ENCODE results near the gene NT5C.

The NT5C gene

DNA sequence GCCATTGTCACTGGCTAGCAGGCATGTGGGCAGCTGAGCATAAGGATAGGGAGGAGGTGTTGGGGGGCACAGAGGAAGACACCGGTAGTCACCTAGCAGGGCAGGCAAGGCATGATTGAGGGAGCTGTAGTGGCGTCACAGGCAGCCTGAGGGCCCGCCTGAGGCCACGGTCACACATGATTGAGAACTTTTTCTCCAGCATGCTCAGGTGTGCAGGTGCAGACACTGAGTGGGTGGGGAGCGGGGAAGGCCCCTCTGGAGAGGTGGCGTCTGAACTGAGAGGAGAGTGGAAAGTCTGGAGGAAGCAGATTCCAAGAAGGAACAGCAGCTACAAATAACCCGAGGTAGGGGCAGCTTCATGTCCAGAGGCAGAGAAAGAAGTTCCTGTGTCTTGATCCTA, 32.7 kb downstream of the NT5C start:
- Histone ChIP-seq H3K27ac (ENCODE audit: low read depth, low read length, poor library complexity, severe bottlenecking) (no peak overlapping the region), H3K4me3 (ENCODE audit: low read depth, low read length, poor library complexity, severe bottlenecking) (no peak overlapping the region), H3K79me2 (ENCODE audit: insufficient read depth, low read length) (no peaks in the 10 kb centered on the region), H3K9me2 (ENCODE audit: low read depth, low read length) (no peaks in the 10 kb centered on the region), H3K27me3 (ENCODE audit: insufficient read depth, low read length) (no peaks in the 10 kb centered on the region; the same call in 1 of the 2 replicates), H4K20me1 (ENCODE audit: insufficient read depth, low read length) (no peaks in the 10 kb centered on the region), H3K4me2 (ENCODE audit: low read length) (no peak overlapping the region), H3K9me3 (ENCODE audit: low read length) (no peaks in the 10 kb centered on the region), H2AFZ (ENCODE audit: low read length) (no peak overlapping the region), H3K9ac (ENCODE audit: low read length) (no peak overlapping the region), H3K4me1 (ENCODE audit: insufficient read depth, low read length, severe bottlenecking) (peaks cover 7% of the 10 kb centered on the region), H3K36me3 (ENCODE audit: insufficient read depth, low read length) (no peaks in the 10 kb centered on the region), H3F3A (ENCODE audit: insufficient read depth, low read length) (no peaks in the 10 kb centered on the region)
- TF ChIP-seq CTCF (IDR thresholded peaks at IDR 0.05; ENCODE audit: low read length) (no peak), EZH2 (IDR thresholded peaks at IDR 0.05; ENCODE audit: borderline replicate concordance, low read length) (no peak)

DNA sequence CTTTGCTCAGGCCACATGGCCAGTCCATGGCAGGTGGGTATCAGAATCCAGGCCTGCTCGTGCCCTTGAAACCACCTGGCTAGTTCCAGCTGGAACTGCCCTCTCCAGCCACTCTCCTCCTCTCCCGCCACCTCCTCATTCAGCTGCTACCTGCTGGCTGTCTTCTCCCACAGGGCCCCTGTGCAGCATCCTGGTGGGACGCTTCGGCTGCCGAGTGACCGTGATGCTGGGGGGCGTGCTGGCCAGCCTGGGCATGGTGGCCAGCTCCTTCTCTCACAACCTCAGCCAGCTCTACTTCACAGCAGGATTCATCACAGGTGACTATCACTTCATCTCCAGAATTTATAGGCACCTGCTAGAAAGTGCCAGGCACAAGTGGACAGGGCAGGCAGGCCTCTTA, 33.7 kb downstream of the NT5C start:
- H3K4me3 ChIP-seq (ENCODE audit: low read depth, low read length, poor library complexity, severe bottlenecking): no peak overlapping the region
- H2AFZ ChIP-seq (ENCODE audit: low read length): no peak overlapping the region
- no peaks in the 10 kb centered on the region for H3K9me2 ChIP-seq (ENCODE audit: low read depth, low read length)
- no peaks in the 10 kb centered on the region for H3K9me3 ChIP-seq (ENCODE audit: low read length)
- TF ChIP-seq EZH2 (IDR thresholded peaks at IDR 0.05; ENCODE audit: borderline replicate concordance, low read length) (no peak), CTCF (IDR thresholded peaks at IDR 0.05; ENCODE audit: low read length) (no peak)
- H3K27me3 ChIP-seq (ENCODE audit: insufficient read depth, low read length): no peaks in the 10 kb centered on the region; the same call in 1 of the 2 replicates
- no peak overlapping the region for H3K27ac ChIP-seq (ENCODE audit: low read depth, low read length, poor library complexity, severe bottlenecking)
- no peak overlapping the region for H3K4me2 ChIP-seq (ENCODE audit: low read length)
- H3K9ac ChIP-seq (ENCODE audit: low read length): no peak overlapping the region
- peaks cover 7% of the 10 kb centered on the region for H3K4me1 ChIP-seq (ENCODE audit: insufficient read depth, low read length, severe bottlenecking)
- H4K20me1 ChIP-seq (ENCODE audit: insufficient read depth, low read length): no peaks in the 10 kb centered on the region
- H3K79me2 ChIP-seq (ENCODE audit: insufficient read depth, low read length): no peaks in the 10 kb centered on the region
- no peaks in the 10 kb centered on the region for H3K36me3 ChIP-seq (ENCODE audit: insufficient read depth, low read length)
- H3F3A ChIP-seq (ENCODE audit: insufficient read depth, low read length): no peaks in the 10 kb centered on the region

GRCh38 chr17:75096082-75096625, 35.4 kb downstream of the NT5C start:
- Histone ChIP-seq H3K79me2 (ENCODE audit: insufficient read depth, low read length) (no peaks in the 10 kb centered on the region), H3K9me2 (ENCODE audit: low read depth, low read length) (no peaks in the 10 kb centered on the region), H3K4me2 (ENCODE audit: low read length) (no peak overlapping the region), H3K9ac (ENCODE audit: low read length) (no peak overlapping the region), H3K4me1 (ENCODE audit: insufficient read depth, low read length, severe bottlenecking) (no peaks in the 10 kb centered on the region), H4K20me1 (ENCODE audit: insufficient read depth, low read length) (no peaks in the 10 kb centered on the region), H2AFZ (ENCODE audit: low read length) (no peak overlapping the region), H3K36me3 (ENCODE audit: insufficient read depth, low read length) (no peaks in the 10 kb centered on the region), H3K27me3 (ENCODE audit: insufficient read depth, low read length) (peaks cover 1% of the 10 kb centered on the region; the same call in 1 of the 2 replicates), H3K27ac (ENCODE audit: low read depth, low read length, poor library complexity, severe bottlenecking) (no peak overlapping the region), H3K4me3 (ENCODE audit: low read depth, low read length, poor library complexity, severe bottlenecking) (no peak overlapping the region), H3F3A (ENCODE audit: insufficient read depth, low read length) (no peaks in the 10 kb centered on the region), H3K9me3 (ENCODE audit: low read length) (no peaks in the 10 kb centered on the region)
- no peak for TF ChIP-seq CTCF (IDR thresholded peaks at IDR 0.05; ENCODE audit: low read length)
- no peak for TF ChIP-seq EZH2 (IDR thresholded peaks at IDR 0.05; ENCODE audit: borderline replicate concordance, low read length)

Data from OCI-LY1 (cell line).